Vagina (tissue), 2 donors: ENCODE results near the gene SERPINA5. TPM values are rescaled to one million over a fixed set of nuclear protein-coding genes. Genes with fewer than 3 reads are reported as not detected.

ENCODE experiments used
- DNase-seq, 2 donors: peaks; one replicate each; pipeline ENCODE4 v3.0.0-alpha.2; 2017; ENCODE audit errors: extremely low spot score in 2 of 2
- H3K27ac ChIP-seq: fragments of 200-600 bp; sonication (generic); one replicate; pipeline ENCODE4 v1.5.1; 2019
- H3K27me3 ChIP-seq: fragments of 200-600 bp; sonication (generic); one replicate; pipeline ENCODE4 v1.5.1; 2019
- H3K36me3 ChIP-seq, 2 donors: fragments of 200-600 bp; sonication (generic); one replicate each; pipeline ENCODE4 v1.5.1; 2017 to 2019
- H3K4me1 ChIP-seq: fragments of 200-600 bp; sonication (generic); one replicate; pipeline ENCODE4 v1.5.1; 2019
- H3K4me3 ChIP-seq, 2 donors: fragments of 200-600 bp; sonication (generic); 1 replicate in 1 of 2; 2 replicates in 1 of 2; pipeline ENCODE4 v1.5.1; 2016 to 2019
- H3K9me3 ChIP-seq: fragments of 200-600 bp; sonication (generic); one replicate; pipeline ENCODE4 v1.5.1; 2019
- POLR2A ChIP-seq, 2 donors: fragments of 450-650 bp; IDR thresholded peaks; one replicate each; pipeline ENCODE4 v1.6.1; 2017; ENCODE audit warnings: antibody characterized with exemption in 2 of 2, mild to moderate bottlenecking in 2 of 2, moderate library complexity in 2 of 2
- POLR2AphosphoS5 ChIP-seq, 2 donors: sonication (generic); formaldehyde crosslinking; IDR thresholded peaks; one replicate each; pipeline ENCODE4 v1.9.0; 2017; ENCODE audit warnings: antibody characterized with exemption in 2 of 2, mild to moderate bottlenecking in 2 of 2, low read depth in 1 of 2; ENCODE audit not compliant: insufficient read depth in 1 of 2
- intact Hi-C: fragments of 100-400 bp; cut with DNase I; formaldehyde crosslinking; loops from one replicate; pipeline ENCODE4 v1.15.1; 2023
- total RNA-seq: library from RNA; depleted of rRNA; stranded (reverse); fragments of >200 nt; gene quantifications from one replicate; pipeline ENCODE4 v1.2.3, GENCODE V29; 2016
- TF ChIP-seq, protein P1 (sequence below), 3 experiments: fragments of 450-650 bp in 2 of 3; fragments of 200-600 bp in 1 of 3; sonication (generic) in 1 of 3; IDR thresholded peaks; one replicate each; pipeline ENCODE4 v1.5.1; 2017 to 2019; ENCODE audit warnings: antibody characterized with exemption in 3 of 3, mild to moderate bottlenecking in 2 of 3, moderate library complexity in 2 of 3

The SERPINA5 gene
- total RNA-seq, 1 donor from 2014 or later = 3.7 TPM

GRCh38 chr14:94641632-94641955, 60.4 kb downstream of the SERPINA5 start:
- TF ChIP-seq POLR2AphosphoS5 (IDR thresholded peaks at IDR 0.05; ENCODE audit: insufficient read depth in 1 of 2, low read depth in 1 of 2) (no peak), POLR2A (IDR thresholded peaks at IDR 0.05) (no peak)
- TF ChIP-seq, protein P1, sequence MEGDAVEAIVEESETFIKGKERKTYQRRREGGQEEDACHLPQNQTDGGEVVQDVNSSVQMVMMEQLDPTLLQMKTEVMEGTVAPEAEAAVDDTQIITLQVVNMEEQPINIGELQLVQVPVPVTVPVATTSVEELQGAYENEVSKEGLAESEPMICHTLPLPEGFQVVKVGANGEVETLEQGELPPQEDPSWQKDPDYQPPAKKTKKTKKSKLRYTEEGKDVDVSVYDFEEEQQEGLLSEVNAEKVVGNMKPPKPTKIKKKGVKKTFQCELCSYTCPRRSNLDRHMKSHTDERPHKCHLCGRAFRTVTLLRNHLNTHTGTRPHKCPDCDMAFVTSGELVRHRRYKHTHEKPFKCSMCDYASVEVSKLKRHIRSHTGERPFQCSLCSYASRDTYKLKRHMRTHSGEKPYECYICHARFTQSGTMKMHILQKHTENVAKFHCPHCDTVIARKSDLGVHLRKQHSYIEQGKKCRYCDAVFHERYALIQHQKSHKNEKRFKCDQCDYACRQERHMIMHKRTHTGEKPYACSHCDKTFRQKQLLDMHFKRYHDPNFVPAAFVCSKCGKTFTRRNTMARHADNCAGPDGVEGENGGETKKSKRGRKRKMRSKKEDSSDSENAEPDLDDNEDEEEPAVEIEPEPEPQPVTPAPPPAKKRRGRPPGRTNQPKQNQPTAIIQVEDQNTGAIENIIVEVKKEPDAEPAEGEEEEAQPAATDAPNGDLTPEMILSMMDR (IDR thresholded peaks at IDR 0.05) = no peak
- DNase-seq = no peak
- no peaks in the 10 kb centered on the region for H3K27me3 ChIP-seq
- no peaks in the 10 kb centered on the region for H3K9me3 ChIP-seq
- H3K27ac ChIP-seq = no peak overlapping the region
- H3K4me1 ChIP-seq = no peaks in the 10 kb centered on the region
- intact Hi-C loops = no loop called here
- H3K36me3 ChIP-seq = no peaks in the 10 kb centered on the region
- H3K4me3 ChIP-seq = no peak overlapping the region

Other genes starting within 250 kb of the SERPINA5 start
- gene SERPINA2, start 214.7 kb upstream of the SERPINA5 start, total RNA-seq = not detected
- 6.1 TPM for gene SERPINA1, start 192.8 kb upstream of the SERPINA5 start, total RNA-seq
- not detected for gene SERPINA11, start 128.6 kb upstream of the SERPINA5 start, total RNA-seq
- 2.0 TPM for gene SERPINA9, start 105.2 kb upstream of the SERPINA5 start, total RNA-seq
- 8.6 TPM for gene SERPINA12, start 72.0 kb upstream of the SERPINA5 start, total RNA-seq
- not detected for gene SERPINA4, start 20.0 kb upstream of the SERPINA5 start, total RNA-seq
- gene SERPINA3, start 31.0 kb downstream of the SERPINA5 start, total RNA-seq = 328 TPM
- gene GSC, start 188.7 kb downstream of the SERPINA5 start, total RNA-seq = 1.7 TPM